IPS DF 4.7 (cell line): ENCODE data around the gene C19orf81.

Experiments used
- DNase-seq: peaks from one replicate; pipeline ENCODE4 v3.0.0-alpha.2; 2013; ENCODE audit warnings: low spot score; ENCODE audit errors: extremely low read depth

The C19orf81 gene

DNA sequence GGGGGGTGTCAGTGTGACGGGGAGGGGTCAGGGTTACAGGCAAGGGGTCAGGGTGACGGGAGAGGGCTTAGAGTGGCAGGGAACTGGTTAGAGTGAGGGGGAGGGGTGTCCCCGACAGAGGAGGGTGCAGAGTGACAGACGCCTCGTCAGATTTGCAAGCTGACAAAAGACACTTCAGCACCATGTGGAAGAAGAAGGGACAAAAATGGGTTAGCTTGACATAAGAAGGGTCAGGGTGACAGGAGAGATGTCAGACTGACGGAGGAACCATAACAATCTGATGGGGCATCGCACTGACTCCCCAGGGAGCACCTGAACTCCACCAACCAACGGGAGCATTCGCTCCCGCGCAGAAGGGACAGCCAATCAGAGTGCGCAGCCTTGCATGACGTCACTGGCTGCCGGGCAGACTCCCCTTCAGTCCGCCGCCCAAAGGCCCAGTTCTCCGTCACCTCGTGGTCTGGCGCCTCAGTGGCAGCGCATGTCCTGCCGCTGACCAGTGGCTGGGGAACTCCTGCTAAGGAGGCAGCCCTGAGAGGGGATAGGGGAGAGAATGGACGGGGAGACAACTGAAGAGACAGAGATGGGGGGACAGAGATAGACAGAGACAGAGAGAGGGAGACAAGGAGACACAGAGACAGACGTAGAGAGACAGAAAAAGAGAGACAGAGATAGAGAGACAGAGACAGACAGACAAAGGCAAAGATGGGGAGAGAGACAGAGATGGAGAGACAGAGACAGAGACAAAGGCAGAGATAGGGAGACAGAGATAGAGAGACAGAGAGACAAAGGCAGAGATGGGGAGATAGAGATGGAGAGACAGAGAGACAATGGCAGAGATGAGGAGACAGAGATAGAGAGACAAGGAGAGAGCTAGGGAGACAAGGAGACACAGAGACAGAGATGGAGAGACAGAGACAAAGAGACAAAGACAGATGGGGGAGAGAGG is 30.2 kb downstream of the C19orf81 start:
- DNase-seq = no peak

DNA sequence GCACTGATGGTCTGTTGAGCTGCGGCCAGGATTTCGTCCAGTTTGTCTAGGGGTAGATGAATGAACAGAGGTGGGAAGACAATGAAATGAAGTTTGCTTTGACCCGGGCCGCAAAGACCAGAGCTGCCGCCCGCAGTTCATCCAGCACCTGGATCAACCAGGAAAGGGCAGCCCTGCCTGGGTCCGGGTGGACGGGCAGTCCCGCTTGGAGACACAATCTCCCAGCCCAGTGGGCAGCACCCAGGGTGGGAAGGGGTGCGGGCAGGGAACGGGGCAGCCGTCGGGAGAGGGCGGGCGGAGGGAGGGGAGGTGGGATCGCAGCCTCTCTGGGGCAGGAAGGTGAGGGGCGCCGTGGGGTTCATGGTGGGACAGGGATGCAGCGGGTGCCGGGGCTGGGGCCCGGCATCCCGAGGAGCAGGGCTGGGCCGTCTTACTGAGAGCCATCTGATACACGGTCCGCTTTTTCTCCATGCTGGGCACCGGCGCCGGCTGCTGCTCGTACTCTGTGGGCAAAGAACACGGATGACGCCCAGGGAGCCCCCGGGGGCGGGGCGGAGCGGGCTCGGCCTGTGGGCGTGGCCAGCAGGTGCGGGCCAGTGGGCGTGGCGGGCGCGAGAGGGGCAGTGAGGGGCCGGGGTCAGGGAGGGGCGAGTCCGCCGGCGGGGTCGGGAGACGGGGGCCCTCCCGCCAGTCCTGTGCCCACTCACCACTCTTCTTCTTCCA is 37.2 kb downstream of the C19orf81 start:
- DNase-seq = no peak

DNA sequence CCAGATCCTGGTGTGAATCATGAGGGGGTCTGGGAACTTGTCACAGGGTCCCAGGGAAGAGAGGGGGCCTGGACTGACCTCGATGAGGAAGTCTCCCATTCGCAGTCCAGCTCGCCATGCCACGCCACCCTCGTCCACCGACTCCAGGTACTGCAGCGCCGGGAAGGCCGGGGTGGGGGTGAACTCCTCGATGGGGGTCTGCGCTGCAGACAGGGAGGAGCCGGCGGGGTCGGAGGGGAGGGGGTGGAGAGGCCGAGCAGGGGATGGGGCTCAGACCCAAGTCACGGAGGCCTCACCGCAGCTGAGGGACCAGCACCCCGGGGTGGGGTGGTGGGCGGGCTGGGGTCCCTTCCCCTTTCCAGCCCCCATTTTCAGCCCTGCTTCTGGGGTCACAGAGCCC is 39.5 kb downstream of the C19orf81 start:
- no peak for DNase-seq

DNA sequence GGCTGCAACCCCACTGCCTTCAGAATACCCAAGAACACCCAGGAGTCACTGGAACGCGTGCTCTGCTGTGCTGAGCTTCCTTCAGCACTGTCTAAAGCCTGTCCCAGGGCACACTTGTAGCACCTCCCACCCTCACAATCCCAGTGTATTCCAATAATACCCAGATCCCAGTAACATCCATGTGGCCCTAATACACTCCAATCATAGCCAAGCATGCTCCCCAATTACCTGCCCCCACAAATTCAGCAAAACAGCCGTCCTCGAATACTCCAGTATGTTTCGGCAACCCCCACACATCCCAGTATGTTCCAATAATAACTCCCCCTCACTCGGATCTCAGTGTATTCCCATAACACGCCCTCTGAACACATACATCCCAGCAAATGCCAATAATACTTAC is 41.2 kb downstream of the C19orf81 start:
- no peak for DNase-seq

DNA sequence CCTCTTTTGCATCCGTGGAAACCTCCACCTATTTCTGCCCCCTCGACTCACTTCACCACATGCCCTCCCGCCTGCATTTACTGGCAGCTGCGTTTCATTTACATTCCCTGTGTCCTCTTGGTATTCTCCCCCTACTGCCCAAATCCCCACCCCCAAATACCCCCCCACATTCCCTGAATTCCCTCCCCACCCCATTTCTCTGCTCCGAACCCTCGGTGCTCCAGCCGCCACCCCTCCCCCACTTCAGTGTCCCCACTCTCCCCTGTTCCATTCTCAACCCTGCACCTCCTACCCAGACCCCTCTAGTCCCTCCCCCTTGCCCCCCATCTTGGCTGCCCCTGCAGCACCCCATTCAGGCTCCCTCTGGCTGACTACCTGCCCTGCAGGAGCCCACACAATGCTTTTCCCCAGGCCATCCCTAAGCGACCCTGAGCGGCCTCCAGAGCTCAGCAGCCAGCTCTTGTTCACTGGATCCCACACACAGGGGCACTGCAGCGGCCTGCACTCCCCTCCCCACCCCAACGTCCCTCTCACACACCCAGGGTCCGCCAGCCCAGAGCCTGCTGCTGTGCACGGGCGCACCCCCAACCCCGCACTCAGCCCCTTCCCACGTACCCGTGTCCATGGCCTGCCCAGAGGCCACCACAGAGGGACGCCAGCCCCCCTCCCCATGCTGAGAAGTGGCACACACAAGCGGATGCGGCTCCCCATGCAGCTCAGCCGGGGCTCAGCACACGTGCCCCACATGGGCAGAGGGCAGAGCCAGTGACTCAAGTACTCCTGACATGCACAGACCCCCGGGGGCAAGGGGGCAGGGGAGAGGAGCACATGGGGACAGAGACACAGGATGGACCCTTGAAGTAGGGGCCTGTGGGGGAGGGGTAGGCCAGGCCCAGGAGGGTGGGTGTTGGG is 44.1 kb downstream of the C19orf81 start:
- DNase-seq = no peak

DNA sequence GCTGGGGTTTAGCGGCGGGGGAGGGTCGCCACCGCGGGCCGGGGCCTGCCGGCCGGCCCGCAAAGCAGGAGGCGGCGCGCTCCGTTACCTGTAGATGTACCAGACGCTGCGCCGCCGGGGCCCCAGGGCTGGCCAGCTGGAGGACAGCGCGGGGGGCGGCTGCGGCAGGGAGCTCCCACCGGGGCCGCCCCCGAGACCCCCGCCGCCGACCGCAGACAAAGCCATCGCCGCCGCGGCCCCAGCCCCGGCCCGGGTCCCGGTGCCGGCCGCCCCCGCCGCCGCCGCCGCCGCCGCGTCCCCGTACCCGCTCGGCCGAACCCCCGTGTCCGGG is 45.5 kb downstream of the C19orf81 start:
- no peak for DNase-seq

DNA sequence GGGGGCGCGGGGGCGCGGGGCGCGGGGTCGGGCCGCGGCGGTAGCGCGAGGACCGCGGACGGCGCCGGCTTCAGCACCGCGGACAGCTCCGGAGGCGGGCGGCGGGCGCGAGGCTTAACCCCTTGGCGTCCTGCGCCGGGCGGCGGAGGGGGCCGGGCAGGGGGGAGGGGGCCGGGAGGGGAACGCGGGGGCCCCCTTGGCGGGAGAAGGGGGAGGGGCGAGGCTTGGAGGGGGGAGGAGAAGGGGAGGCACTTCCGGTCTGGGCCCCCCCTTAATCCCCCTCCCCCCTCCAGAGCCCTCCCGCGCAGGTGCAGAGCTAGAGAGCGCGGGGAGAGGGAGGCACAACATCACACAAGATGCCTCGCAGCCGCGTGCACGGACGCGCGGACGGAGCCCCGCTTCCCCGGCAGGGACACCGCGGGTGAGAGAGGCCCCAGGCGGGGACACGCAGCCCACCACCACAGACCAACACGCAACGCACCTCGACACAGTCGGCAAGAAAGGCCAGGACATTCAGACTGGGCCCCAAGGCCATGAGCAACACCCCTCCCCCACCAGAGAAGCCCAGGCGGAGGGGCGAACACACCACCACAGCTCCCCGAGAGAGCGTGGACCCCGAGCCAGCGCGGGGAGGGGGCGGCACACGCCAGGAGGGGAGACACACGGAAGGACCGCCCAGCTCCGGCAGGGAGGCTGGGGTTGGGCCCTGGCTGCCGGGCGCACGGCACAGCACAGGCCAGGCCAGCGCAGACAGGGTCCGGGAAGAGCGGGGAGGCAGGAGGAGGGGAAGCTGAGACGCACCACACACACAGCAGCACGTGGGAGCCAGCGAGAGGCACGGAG is 46.2 kb downstream of the C19orf81 start:
- no peak for DNase-seq

DNA sequence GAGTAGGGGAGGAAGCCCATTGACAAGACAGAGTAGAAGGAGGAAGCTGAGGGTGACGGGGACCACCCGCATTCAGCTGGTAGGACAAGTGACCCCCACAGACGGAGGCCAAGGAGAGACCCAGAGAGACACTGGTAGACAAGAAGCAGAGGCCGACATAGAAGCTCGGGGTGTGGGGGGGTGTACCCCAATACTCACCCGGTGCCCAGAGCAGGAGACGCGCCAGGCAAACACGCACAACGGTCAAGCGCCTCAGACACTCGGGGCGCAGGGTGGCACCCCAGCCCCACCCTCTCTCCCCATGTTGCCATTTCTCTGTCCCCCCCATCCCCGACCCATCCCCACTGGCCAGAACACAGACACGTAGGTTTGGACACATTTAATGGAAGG is 46.8 kb downstream of the C19orf81 start:
- DNase-seq = no peak

DNA sequence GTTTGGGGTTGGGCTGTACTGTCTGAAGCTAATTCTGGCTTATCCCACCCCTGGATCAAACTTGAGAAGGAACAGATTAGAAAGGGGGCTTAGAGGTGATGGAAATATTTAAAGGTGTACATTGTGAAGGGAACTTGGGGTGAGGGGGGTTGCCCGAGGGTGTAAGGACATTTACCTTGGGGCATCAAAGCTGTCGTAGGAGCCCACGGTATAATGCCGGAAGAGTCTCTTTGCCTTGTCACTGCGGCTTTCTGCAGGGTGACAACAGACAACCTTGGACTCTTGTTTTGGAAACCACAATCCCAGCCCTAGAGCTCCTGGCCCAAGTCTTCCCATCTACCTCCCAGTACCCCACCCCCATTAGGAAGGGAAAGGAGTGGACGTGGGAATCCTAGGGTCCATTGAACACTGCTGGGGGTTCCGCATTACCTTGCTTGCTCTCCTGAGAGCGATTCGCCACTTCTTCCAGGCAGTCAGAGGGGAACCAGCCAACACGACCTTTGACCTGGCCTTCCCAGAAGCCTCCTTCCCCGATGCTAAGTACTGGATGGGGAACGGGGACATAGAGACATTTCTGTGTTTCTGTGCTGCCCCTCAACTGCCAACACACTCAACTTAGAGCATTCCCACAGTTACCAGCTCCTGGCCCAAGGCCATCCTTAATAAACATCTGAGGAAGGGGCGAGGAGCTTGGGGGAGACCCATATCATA is 48.3 kb downstream of the C19orf81 start:
- DNase-seq = no peak

DNA sequence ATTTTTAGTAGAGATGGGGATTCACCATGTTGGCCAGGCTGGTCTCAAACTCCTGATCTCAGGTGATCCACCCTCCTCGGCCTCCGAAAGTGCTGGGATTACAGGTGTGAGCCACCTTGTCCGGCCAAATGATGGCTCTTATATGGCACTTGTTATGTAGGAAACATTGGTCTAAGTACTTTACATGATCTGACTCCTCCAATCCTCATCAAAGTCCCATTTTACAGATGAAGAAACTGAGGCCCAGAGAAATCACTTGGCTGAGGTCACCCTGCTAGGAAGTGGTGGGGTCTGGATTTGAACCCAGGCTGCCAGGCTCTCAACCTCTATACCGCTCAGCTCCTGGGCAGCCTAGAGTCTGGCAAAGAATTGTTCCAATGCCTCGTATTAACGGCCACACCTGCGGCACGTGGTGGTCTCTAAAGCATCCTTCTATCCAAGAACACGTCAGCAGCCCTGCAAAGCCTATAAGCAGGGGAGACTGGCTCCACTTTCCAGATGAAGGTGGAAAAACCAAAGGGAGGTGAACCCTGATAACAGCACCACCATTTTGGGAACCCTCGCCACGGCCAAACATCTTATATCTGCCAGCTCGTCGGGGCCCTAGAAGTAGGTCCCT is 52.2 kb downstream of the C19orf81 start:
- no peak for DNase-seq

DNA sequence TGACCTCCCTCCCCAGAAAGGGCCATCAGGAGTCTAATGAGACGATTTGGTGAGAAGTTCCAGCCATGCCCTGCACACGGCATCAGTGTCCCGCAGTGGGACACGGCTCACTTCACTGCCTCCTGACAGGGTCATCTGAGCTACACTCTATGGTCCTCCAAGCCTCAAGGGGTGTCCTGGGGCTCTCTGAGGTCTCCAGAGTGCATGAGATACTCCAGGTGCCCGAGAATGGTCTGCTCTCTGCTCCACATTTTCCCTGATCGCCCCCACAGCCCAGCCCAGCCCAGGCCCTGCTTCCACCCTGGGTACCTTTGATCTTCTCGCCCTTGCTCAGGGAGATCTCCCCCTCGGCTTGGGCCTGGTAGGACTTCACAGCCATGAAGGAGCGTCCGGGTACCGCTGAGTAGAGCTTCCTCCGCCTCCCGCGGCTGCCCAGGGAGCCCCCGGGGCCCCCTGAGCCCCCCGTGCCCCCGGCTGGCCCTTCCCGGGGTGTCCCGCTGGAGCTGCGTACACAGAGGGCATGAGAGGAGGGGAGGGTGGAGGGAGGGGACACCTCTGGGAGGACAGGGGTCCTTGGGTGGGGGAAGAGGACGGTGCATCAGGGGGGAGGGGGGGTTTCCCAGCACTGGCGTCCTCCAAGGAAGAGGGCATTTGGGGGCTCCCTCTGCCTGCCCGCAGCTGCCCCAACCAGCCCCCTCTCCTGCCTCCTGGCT is 53.1 kb downstream of the C19orf81 start:
- no peak for DNase-seq

DNA sequence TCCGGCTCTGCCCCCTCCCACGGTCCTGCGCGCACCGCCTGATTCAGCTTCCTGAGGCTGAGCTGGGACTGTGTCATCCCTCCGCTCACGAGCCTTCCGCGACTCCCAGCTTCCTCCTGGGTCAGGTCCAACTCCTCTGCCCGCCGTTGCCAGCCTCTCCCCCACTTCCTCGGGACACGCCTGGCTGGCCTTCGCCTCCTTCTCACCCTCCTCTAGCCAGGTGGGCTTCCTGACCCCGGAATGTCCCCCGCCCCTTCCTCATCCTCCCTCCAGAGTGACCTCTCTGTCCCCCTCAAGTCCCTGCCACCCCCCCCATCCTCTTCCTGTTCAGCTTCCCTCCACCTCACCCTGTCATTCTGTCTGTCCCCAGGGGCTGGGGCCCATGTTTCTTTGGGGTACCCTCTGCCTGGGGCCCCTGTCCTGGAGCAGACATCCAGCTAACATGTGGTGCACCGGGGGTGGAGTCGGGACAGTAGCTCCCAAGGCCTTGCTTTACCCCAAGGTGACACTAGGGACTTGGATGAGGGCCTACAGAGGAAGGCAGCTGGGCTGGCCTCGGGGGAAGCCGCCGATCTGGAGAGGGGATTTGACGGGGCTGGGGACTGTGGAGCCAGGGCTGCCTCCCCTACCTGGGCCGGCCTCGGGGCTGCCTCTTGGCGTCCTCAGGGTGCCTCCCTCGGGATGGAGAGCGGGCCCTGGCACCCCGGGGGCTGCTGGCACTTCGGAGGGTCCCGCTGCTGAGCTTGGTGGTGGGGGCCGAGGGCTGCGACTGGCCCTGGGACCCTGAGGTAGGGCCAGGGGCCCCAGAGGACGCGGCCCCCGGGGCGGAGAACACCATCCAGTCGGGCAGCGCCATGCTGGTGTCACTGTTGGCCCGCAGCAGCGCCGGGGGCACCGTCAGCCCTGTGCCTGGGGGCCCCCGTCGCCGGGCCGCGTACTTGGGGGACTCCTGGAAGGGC is 53.9 kb downstream of the C19orf81 start:
- no peak for DNase-seq

DNA sequence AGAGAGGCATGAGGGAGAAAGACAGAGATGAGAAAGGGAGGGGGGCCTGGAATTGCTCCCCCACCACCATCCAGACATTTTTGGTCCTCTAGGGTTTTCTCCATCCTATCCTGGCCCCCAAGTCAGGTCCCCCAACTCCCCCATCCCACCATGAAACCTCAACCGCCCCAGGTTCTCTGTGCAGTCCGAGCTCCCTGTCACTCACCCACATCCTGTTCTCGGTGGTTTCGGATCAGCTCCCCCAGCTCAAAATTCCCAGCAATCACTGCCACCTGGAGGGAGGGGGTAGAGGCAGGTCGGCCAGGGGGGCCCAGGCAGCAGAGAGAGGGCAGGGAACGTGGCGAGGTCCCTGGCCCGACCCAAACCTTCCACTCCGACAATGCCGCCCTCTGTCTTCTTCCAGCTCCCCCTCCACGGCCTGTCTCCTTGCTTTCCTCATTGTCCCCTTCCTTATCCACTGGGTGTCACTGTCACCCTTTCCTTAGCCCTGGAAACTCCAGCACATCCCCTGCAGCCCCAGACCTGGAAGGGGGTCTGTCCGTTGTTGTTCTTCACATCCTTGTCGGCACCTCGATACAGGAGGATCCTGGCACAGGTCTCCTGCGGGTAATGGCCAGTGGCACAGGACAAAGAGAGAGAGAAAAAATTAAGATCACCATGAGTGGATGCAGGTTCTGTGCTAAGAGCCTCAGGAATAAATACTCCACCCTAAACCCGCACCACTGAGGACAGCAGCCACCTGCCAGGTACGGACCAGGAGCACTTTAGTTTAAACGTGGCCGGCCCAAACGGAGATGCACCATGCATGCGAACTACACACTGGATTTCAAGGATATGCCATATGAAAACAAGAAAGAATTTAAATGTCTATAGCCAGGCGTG is 54.9 kb downstream of the C19orf81 start:
- DNase-seq = no peak

DNA sequence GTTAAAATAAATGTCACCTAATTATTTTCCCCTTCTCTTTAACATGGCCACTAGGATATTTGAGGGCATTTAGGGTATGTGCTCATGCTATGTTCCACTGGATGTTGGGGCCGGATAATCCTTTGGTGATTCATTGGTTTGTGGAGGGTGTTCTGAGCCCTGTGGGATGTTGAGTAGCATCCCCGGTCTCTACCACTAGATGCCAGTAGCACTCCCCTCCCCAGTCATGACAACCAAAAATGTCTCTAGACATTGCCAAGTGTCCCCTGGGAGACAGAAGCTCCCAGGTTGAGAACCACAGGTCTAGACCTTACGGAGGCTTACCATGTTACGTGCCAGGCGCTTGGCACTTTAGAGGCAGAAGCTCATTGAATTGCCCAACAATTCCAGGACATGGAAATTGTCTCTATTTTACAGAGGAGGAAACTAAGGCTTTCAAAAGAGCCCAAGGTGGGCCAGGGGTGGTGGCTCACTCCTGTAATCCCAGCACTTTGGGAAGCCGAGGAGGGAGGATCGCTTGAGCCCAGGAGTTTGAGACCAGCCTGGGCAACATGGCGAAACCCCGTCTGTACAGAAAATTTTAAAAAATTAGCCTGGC is 56.3 kb downstream of the C19orf81 start:
- no peak for DNase-seq

DNA sequence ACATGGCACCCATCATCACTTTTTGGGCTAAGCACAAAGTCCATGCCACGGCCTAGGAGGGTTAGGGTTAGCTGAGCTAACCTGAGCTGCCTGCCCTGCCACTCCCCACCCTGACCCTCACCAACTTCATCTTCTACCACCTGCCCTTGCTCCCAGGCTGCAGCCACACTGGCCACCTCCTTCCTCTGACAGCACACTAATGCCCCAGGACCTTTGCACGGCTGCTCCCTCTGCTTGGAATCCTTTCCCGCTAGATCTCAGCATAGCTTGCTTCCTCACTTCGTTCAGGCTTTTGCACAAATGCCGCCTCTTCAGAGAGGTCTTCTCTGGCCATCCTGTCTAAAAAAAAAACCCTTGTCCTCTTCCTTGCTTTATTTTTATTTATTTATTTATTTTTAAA is 57.1 kb downstream of the C19orf81 start:
- DNase-seq = no peak

DNA sequence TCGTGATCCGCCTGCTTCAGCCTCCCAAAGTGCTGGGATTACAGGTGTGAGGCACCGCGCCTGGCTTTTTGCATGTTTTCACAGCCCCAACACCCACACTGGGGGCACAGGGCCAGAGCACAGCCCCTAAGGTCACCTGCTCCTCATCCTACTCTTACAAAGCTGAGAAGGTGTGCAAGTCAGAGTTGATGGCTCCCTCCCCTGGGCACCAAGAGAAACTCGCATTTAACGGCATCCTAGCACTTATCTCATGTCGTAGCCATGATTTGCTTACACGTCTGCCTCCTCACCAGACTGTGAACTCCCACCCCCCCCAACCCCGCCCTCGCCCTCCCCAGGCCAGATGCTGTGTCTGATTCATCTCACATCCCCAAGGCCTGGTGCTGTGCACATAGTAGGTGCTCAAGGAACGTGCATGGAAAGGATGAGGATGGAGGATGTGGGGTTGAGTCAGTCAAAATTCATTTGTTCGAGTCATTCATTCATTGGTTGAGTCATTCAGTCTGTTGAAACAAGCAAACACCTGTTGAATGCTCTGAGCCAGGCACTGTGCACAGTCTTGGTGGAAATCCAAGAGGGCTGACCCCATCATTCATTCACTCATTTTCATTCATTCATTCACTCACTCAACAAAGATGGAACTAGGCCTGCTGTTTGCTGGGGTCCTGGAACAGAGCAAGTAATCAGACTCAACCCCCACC is 59.1 kb downstream of the C19orf81 start:
- DNase-seq = no peak
